Measurements from ENCODE around the gene KCNK1.

DNA sequence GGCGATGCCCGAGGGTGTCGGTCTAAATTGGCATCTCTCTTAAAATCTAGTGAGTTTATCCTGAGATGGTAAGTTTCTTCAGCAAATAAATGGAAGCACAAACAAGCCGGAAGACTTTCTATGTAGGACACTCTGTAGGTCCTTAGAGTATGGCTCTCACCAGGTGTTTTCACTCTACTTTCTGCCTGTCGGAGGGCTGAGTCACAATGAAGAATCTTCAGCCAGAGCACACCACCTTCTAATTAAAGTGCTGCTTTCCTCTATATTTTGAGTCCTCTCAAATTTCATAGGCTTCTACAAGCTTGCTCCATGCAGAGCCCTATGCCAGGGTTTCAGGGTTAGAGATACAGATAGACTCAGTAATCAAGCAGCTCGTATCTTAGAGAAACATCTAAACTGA is 27.1 kb downstream of the KCNK1 start:
- TF ChIP-seq, protein P1, sequence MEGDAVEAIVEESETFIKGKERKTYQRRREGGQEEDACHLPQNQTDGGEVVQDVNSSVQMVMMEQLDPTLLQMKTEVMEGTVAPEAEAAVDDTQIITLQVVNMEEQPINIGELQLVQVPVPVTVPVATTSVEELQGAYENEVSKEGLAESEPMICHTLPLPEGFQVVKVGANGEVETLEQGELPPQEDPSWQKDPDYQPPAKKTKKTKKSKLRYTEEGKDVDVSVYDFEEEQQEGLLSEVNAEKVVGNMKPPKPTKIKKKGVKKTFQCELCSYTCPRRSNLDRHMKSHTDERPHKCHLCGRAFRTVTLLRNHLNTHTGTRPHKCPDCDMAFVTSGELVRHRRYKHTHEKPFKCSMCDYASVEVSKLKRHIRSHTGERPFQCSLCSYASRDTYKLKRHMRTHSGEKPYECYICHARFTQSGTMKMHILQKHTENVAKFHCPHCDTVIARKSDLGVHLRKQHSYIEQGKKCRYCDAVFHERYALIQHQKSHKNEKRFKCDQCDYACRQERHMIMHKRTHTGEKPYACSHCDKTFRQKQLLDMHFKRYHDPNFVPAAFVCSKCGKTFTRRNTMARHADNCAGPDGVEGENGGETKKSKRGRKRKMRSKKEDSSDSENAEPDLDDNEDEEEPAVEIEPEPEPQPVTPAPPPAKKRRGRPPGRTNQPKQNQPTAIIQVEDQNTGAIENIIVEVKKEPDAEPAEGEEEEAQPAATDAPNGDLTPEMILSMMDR (IDR thresholded peaks at IDR 0.05; ENCODE audit: poor library complexity, severe bottlenecking) = no peak
- TF ChIP-seq EP300 (conservative IDR thresholded peaks at IDR 0.05; ENCODE audit: poor library complexity, severe bottlenecking) = no peak
- no peak for TF ChIP-seq RAD21 (conservative IDR thresholded peaks at IDR 0.05)
- no peak for TF ChIP-seq POLR2AphosphoS5 (IDR thresholded peaks at IDR 0.05)
